Measurements from ENCODE around the gene P2RY6.
"Not testable (repeated sequence)": the region's sequence is repeated elsewhere in the genome, so short reads cannot be mapped to it uniquely, and the experiment has no call there.

Gene P2RY6

DNA sequence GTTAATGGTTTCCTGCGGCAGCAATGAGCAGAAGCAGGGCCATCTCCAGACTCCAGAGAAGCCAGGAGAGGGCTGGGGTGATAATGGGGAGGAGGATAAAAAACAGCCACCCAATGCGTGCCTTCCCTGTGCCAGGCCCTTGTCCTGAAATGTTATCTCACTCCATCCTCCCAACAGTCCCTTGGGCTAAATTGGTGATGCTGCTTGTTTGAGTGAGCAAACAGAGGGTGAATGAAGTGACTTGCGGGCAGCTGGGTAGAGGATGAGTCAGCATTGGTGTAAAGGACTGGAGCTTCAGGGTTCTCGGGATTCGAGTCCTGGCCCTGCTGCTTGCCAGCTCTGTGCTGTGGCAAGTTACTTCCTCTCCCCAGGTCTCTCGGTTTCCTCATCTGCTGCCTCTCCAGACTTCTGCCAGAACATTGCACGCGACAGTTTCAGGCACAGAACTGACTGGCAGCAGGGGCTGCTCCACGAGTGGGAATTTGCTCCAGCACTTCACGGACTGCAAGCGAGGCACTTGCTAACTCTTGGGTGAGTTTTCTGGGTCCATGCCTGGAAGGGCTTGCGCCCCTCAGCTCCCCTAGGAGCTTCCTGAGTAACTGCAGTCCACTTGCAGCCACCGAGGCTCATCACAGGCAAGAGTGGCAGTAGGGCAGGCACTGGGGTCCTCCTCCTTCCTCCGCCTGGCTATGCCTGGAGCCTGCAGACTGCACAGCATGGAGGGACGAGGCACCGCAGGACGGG is at the start of gene P2RY6:
TSS of gene P2RY6 (plus strand) at position 403 of the 744 bp plus-strand sequence. CDS start 24,181 bp downstream, outside the sequence.
- DNase-seq = no peak

DNA sequence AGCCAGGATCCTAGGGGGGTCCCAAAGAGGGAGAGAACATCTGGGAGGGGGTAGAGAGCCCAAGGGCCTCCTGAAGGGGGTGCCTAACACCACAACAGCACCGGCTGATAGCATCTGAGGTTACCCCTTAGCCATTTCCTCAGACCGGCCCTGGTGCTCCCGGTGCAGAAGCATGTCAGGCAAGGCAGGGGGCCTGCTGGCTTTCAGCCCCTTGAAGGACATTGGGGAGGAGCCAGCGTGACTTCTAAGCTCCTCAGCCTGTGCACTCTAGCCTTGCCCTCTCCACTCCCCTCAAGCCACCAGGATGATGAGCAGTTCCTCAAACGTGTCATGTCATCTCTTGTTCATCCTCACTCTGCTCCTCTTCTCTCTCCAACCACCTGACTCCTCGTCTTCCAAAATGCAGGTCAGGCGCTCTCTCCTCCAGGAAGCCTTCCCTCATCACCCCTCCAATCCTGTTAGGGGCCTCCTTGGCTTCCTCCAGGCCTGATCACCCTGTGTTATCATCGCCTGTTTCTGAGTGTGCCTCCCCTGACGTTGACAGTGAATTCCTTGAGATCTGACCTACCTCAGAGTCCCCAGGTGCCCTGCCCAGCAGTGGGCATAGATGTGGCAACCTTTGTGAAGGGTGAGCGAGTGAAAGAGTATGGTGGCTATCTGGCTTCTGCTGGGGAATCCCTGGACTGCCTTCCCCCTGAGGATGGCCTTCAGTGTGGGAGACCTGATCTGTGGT is 48.0 kb upstream of the P2RY6 start:
- no peak for DNase-seq

- no peak for DNase-seq
These were observed 47.0 kb upstream of the P2RY6 start for GRCh38 chr11:73225001-73225686.

- no peak for DNase-seq
These were observed 46.3 kb upstream of the P2RY6 start for GRCh38 chr11:73225851-73226250.

- DNase-seq = no peak
These were observed 45.7 kb upstream of the P2RY6 start for GRCh38 chr11:73226297-73227006.

DNA sequence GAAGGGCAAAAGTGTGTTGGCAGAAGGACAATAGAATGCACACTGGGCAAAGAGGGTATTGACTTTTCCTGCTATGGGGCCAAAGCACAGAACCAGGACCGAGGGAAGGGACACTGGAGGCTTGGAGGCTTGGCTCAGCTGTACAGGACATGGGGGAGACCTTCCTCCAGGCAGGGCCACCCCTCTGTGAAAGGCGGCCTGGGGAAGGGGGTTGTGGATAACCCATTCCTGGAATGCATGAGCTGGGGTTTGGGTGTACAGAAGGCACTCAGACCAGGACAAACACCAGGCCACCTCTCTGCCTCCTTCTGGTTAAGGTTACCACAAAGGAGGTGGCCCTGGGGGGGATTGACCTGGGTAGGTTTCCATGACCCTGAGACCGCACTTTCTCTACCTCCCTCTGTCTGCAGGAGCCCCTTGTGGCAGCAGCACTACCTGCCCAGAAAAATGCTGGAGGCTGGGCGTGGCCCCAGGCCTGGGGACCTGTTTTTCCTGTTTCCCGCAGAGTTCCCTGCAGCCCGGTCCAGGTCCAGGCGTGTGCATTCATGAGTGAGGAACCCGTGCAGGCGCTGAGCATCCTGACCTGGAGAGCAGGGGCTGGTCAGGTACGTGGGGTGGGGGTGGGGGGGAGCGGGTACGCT is 44.4 kb upstream of the P2RY6 start:
- peak; percentile 71 for DNase-seq

DNA sequence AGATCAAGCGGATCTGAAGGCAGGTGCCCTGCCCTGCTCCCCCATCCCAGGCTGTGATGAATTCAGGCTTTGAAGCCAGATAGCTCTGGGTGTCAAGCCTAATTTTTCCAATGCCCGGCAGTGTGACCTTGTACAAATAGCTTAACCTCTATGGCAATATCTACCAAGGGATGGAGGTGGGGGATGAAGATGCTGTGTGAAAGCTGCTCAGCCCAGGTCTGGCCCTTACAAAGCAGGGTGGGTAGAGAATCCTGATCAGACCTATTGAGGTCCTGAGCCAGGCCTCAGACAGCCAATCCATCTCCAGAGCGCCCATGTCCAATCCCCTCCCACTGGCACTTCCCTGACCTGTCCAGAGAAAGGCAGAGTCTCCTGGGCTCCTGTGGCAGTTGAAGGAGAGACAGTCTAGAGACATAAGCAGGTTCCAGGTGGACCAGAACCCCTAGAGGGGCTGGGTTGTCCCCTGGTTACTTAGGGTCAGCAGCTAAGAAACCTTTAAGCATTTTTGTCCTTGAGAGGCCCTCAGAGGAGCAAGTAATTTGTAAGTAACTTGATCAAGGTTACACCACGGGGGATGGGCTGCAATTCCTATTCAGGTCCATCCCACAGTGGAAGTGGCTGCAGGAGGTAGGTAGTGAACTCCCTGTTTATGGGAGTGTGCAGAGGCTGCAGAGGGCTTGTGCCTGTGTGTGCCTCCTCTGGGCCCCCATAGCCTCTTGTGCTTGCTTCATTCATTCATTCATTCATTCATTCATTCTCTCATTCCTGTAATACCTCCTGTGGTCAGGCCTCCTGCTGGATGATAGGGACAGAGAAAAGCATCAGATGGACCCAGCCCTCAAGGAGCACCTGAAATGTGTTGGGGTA is 43.6 kb upstream of the P2RY6 start:
- no peak for DNase-seq

DNA sequence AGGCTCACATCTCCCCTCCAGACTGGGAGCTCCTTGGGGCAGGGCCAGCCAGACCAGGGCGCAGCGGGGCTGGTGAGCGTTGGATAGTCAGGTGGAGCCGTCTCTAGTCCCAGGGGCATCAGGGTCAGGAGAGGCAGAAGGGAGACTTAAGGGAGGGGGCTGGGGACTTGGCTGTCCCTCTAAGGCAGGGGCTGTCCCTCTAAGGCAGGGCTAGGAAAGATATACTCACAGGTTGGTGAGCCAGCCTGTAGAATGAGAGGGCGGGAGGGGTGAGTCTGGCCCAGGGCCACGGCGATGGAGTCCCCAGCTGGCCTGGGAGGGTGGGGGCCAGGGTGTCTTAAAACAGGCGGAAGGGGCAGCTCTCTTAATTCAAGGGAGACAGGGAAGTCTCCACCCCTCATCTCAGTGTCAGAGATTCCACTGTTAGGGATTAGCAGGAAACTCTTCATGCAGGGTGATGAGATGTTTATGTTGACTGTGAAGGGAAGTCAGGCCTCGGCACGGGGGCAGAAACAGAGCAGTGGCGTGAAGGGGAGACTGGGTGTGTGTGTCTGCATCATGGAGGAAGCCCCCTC is 42.7 kb upstream of the P2RY6 start:
- no peak for DNase-seq

DNA sequence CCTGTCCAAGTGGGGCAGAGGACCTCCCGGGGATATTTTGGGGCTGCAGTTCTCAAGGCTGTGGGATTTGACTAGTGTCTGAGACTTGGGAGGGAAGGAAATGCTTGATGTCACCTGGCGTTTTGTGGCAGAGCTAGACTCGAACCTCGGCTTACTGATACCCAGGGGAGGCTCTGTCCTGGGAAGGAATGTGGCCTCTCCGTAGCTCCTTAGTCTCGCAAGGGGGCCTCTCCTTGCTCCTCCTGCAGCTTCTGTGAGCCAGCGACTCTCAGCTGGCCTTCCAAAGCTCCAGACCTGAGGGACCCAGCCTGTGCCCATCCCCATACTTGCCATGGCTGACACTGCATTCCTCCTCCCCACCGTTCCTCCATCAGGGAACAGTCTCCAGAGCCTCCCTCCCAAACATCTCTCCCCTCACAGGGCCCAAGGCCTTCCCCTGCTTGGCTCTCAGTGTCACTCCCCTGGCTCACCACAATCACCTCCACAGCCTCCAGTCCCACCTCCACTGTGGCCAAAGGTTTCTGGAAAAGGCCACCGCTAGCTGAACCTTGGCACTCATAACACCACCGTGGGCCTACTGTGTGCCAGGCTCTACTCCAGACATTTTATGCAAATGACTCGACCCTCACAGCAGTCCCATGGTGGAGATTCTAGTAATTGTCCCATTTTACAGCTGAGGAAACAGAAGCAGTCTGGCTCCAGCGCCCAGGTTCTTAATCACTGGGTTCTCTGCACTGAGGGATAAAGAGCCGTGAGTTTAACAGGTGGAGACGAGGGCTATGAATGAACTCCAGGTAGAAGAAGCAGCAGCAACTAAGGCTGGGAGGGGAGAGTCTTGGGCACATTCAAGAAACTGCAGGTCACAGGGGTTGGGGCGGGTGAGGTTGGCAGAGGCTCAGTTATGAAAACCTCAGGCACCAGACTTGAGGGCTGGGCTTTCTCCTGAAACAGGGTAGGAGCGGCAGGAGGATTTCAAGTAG is 42.0 kb upstream of the P2RY6 start:
- DNase-seq = no peak

DNA sequence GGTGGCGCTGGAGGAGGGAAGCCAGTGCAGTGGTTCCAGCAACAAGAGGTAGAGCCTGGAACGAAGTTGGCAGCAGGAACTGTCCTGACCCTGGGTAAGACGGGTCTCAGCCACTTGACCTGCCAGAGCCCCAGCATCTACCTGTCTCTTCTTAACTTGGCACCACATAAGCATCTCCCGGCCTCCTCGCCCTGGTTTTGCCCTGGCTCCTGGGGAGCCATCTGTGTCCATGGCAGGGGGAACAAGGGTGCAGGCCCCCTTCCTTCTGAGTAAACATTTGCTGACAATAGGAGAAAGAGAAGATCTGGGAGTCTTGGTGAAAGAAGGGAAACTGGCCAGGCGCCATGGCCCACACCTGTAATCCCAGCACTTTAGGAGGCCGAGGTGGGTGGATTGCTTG is 41.2 kb upstream of the P2RY6 start:
- DNase-seq = no peak

- not testable (repeated sequence) for DNase-seq
These were observed 39.7 kb upstream of the P2RY6 start for GRCh38 chr11:73232487-73232886.

DNA sequence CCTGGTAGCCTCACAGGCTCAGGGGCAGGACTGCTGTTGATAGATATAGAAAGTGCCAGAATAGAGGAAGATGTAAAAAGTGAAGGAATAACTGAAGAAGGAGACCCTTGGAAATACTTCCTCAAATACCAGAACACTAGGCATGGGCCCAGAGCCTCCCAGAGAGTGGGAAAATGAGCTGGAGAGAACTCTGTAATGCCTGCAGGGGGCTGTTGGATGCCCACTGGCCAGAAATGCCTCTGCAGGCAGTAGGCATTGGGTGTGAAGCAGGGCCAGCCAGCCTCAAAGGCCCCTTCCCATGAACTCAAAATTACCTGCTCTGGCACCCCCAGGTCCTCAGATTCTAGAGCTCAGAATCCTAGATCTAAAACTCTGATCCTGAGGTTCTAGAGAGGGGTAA is 38.9 kb upstream of the P2RY6 start:
- no peak for DNase-seq

DNA sequence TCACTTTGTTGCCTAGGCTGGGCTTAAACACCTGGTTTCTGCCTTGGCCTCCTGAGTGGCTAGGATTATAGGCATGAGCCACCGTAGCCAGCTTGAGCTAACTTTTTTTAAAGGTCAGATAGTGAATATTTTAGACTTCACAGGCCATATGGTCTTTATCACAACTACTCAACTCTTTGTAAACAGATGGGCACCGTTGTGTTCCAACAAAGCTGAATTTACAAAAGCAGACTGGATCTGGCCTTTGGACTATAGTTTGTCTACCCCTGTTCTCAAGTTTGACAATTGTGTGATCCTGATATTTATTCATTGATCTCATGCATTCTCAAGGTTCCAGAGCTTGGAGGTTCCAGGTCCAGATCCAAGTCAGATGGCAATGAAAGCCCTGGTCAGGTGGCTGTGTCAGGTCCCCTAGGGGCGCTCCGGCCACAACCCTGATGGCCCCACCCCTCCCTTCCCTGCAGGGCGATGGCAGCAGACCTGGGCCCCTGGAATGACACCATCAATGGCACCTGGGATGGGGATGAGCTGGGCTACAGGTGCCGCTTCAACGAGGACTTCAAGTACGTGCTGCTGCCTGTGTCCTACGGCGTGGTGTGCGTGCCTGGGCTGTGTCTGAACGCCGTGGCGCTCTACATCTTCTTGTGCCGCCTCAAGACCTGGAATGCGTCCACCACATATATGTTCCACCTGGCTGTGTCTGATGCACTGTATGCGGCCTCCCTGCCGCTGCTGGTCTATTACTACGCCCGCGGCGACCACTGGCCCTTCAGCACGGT is 38.3 kb upstream of the P2RY6 start:
- no peak for DNase-seq

DNA sequence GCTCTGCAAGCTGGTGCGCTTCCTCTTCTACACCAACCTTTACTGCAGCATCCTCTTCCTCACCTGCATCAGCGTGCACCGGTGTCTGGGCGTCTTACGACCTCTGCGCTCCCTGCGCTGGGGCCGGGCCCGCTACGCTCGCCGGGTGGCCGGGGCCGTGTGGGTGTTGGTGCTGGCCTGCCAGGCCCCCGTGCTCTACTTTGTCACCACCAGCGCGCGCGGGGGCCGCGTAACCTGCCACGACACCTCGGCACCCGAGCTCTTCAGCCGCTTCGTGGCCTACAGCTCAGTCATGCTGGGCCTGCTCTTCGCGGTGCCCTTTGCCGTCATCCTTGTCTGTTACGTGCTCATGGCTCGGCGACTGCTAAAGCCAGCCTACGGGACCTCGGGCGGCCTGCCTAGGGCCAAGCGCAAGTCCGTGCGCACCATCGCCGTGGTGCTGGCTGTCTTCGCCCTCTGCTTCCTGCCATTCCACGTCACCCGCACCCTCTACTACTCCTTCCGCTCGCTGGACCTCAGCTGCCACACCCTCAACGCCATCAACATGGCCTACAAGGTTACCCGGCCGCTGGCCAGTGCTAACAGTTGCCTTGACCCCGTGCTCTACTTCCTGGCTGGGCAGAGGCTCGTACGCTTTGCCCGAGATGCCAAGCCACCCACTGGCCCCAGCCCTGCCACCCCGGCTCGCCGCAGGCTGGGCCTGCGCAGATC is 37.5 kb upstream of the P2RY6 start:
- DNase-seq = no peak

- no peak for DNase-seq
These were observed 36.8 kb upstream of the P2RY6 start for GRCh38 chr11:73235236-73235786.

- DNase-seq = no peak
These were observed 35.9 kb upstream of the P2RY6 start for GRCh38 chr11:73236205-73236765.

GRCh38 chr11:73236854-73237253 is 35.3 kb upstream of the P2RY6 start:
- no peak for DNase-seq

Measured in NCI-H748 treated with DMSO at 0.1 percent for 48 hours (cell line).